Neural progenitor cell (in vitro differentiated cells): ENCODE results near the gene MAMLD1.

Source experiments
- CTCF ChIP-seq: fragments of 200-600 bp; sonication (generic); IDR thresholded peaks from 2 replicates; pipeline ENCODE4 v1.5.1; 2017; ENCODE audit warnings: antibody characterized with exemption, mild to moderate bottlenecking
- EZH2 ChIP-seq: fragments of 200-600 bp; sonication (generic); IDR thresholded peaks from 2 replicates; pipeline ENCODE4 v1.6.1; 2017; ENCODE audit warnings: antibody characterized with exemption, mild to moderate bottlenecking, moderate library complexity
- EZH2phosphoT487 ChIP-seq: fragments of 200-600 bp; sonication (generic); IDR thresholded peaks from 2 replicates; pipeline ENCODE4 v1.6.1; 2017; ENCODE audit warnings: antibody characterized with exemption

- no peak for TF ChIP-seq EZH2phosphoT487
- no peak for TF ChIP-seq CTCF
- TF ChIP-seq EZH2: no peak
Observed at GRCh38 chrX:150352114-150352513, 11.0 kb upstream of the MAMLD1 start.
